Measurements from ENCODE around the gene ATP8A1. TPM values are rescaled to one million over a fixed set of nuclear protein-coding genes. Genes with fewer than 3 reads are reported as not detected.
A peak's percentile ranks its signal among the peaks of the same experiment; 100 is the strongest.

Gene ATP8A1
- total RNA-seq, 6 experiments from 2014 or later: 1.0 to 3.4 (median 1.9) TPM

DNA sequence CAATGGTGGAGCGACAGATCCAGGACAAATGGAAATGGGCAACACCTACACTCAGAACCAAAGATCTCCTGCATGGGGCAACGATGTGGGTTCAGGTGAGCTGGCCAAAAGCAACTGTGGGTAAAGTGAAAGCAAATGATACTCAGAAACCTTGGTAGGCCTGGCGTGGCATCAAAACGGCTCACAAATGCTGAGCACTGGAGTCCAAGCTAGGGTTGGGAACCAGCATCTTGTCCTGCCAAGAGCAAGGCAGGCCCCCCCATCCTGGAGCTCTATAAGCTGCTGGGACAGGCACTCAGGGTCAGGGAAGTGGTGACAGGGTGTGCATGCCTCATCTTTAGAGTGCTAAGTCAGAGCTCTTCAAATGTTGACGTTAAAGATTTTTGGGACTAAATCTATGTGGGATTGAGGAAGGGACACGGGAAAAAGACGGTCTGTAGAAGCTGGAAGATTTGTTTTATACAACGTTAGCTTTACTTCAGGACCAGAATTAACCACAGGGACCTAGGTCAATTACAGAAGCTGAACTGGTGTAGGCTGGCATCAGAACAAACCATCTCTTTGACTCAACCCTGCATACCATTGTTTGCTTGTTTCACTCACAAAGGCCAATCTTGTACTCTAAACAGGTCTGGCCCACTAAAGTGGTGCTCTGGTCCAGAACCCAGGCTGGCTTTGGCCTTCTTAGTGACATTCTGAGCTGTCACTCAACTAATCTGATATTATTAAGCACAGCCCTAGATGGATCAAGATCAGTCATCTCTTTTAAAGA, 10.7 kb downstream of the ATP8A1 start:
- ATAC-seq: no peak
- intact Hi-C loops (cut with DNase I): no loop called here
- Histone ChIP-seq H3K4me1 (no peaks in the 10 kb centered on the region), H3K36me3 (no peaks in the 10 kb centered on the region), H3K9me3 (no peaks in the 10 kb centered on the region), H3K27ac (no peak overlapping the region), H3K4me3 (no peak overlapping the region), H3K27me3 (no peaks in the 10 kb centered on the region)
- DNase-seq: no peak
- no peak for TF ChIP-seq POLR2A (IDR thresholded peaks at IDR 0.05)
- TF ChIP-seq, protein P1, sequence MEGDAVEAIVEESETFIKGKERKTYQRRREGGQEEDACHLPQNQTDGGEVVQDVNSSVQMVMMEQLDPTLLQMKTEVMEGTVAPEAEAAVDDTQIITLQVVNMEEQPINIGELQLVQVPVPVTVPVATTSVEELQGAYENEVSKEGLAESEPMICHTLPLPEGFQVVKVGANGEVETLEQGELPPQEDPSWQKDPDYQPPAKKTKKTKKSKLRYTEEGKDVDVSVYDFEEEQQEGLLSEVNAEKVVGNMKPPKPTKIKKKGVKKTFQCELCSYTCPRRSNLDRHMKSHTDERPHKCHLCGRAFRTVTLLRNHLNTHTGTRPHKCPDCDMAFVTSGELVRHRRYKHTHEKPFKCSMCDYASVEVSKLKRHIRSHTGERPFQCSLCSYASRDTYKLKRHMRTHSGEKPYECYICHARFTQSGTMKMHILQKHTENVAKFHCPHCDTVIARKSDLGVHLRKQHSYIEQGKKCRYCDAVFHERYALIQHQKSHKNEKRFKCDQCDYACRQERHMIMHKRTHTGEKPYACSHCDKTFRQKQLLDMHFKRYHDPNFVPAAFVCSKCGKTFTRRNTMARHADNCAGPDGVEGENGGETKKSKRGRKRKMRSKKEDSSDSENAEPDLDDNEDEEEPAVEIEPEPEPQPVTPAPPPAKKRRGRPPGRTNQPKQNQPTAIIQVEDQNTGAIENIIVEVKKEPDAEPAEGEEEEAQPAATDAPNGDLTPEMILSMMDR (IDR thresholded peaks at IDR 0.05): no peak
- 80% methylated on average over 8 of the region's 8 CpGs for WGBS (ENCODE audit: insufficient coverage, low coverage, low lambda C conversion rate, missing lambda C conversion rate)

DNA sequence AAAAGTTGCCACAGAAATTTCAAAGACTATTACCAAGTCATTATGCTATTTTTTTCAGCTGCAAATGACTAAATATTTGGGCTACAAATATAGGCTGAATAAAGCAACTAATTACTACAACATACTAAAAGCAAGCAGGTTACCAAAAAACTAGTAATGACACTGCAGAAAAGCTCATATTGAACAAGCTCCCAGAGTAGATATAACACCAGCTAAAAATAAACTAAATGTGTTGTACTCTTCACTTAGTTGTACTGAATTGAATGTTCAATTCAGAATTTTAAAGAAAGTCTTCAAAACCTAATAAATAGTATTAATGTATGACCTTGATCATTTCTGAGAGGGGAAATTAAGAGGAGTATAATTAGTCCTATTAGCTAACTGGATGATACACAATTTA, 12.0 kb downstream of the ATP8A1 start:
- Histone ChIP-seq H3K4me1 (no peaks in the 10 kb centered on the region), H3K36me3 (no peaks in the 10 kb centered on the region), H3K9me3 (no peaks in the 10 kb centered on the region), H3K27me3 (no peaks in the 10 kb centered on the region), H3K4me3 (no peak overlapping the region), H3K27ac (no peak overlapping the region)
- ATAC-seq (no peak), DNase-seq (no peak)
- TF ChIP-seq, protein P1 (IDR thresholded peaks at IDR 0.05): no peak
- TF ChIP-seq POLR2A (IDR thresholded peaks at IDR 0.05): no peak
- intact Hi-C loops (cut with DNase I): no loop called here

DNA sequence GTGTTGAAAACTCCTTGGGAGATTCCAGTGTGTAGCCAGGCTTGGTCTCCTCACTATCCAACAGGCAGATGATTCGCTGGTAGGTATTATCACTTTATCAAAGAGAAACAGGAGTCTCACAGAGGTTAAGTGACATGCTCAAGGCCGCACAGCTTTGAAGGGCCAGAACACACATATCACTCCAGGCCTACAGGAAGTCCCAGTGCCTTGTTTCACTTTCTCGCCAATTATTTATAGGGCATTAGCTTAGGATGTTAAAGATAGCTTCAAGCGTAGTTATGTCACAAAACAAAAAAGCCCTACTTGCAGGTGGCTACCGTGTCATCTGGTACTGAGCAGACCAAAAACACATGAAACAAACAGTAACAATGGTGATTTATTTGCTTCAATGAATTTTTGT, 13.2 kb downstream of the ATP8A1 start:
- Histone ChIP-seq H3K36me3 (no peaks in the 10 kb centered on the region), H3K27me3 (no peaks in the 10 kb centered on the region), H3K4me3 (no peak overlapping the region), H3K9me3 (no peaks in the 10 kb centered on the region), H3K4me1 (no peaks in the 10 kb centered on the region), H3K27ac (no peak overlapping the region)
- DNase-seq (no peak), ATAC-seq (peak in 1 of 4 donors; percentile 17)
- 94% methylated on average over 5 of the region's 5 CpGs for WGBS (ENCODE audit: insufficient coverage, low coverage, low lambda C conversion rate, missing lambda C conversion rate)
- TF ChIP-seq, protein P1 (IDR thresholded peaks at IDR 0.05): no peak
- TF ChIP-seq POLR2A (IDR thresholded peaks at IDR 0.05): no peak
- intact Hi-C loops (cut with DNase I): no loop called here

DNA sequence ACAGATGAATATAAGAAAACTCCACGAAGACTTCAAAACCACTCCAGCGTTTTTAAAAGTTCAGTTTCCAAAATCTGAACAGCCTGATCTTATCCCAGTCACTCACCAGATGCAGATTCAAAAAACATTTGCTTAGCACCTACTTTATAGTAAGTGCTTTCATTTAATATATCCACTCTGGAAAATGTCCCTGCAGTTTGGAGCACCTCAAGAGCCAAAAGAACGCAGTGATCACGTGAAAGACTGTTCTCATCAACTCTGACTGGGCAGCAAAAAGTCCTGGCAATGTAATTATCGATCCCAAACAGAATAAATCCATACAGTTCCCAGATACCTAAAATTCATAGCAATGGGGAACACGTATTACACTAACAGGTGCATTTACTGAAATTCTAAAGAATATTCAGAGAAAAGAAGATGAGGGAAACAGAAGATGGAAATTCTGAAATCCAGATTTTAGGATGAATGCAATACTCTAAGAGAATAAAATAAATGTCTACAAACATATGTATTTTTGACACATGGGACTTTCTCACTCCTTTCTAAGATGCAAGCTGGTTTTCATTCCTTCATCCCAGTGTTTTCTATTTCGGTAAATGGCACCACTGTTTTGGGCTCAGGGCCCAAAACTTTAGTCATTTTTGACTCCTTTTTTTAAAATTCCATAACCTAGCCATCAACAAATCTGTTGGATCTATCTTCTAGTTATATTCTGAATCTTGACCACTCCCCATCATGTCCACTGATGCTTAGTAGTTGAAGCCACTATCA, 13.9 kb downstream of the ATP8A1 start:
- no peak for TF ChIP-seq POLR2A (IDR thresholded peaks at IDR 0.05)
- TF ChIP-seq, protein P1 (IDR thresholded peaks at IDR 0.05): no peak
- ATAC-seq (no peak), DNase-seq (no peak)
- H3K36me3 ChIP-seq: no peaks in the 10 kb centered on the region
- WGBS (ENCODE audit: insufficient coverage, low coverage, low lambda C conversion rate, missing lambda C conversion rate): 78% methylated on average over 7 of the region's 7 CpGs
- H3K9me3 ChIP-seq: no peaks in the 10 kb centered on the region
- no peak overlapping the region for H3K4me3 ChIP-seq
- H3K4me1 ChIP-seq: no peaks in the 10 kb centered on the region
- no peak overlapping the region for H3K27ac ChIP-seq
- H3K27me3 ChIP-seq: no peaks in the 10 kb centered on the region
- intact Hi-C loops (cut with DNase I): no loop called here

Data from right lobe of liver (tissue), 6 donors.